Cerebellar cortex (tissue), 1 donor: ENCODE measurements around the gene FOXO4.

Source experiments
- DNase-seq: peaks from one replicate; pipeline ENCODE4 v3.0.0-alpha.2; 2015; ENCODE audit warnings: low spot score

Gene FOXO4

GRCh38 chrX:71143508-71143907 is 47.9 kb downstream of the FOXO4 start:
- DNase-seq, result no peak

- DNase-seq, result no peak
Measured at GRCh38 chrX:71144651-71145050, 49.0 kb downstream of the FOXO4 start, which contains the start of gene NLGN3. NLGN3 (plus strand) TSS chrX:71144841; CDS start chrX:71147750, 2,909 bp downstream.

- DNase-seq, result peak; percentile 64
Measured at GRCh38 chrX:71147496-71148277, 52.0 kb downstream of the FOXO4 start.

- DNase-seq, result no peak
Measured at GRCh38 chrX:71148278-71148663, 52.6 kb downstream of the FOXO4 start.

- DNase-seq, result no peak
Measured at GRCh38 chrX:71151366-71151765, 55.7 kb downstream of the FOXO4 start.
